Right renal cortex interstitium (tissue), 3 donors: ENCODE measurements around the gene ARHGAP28. TPM values are rescaled to one million over a fixed set of nuclear protein-coding genes. Genes with fewer than 3 reads are reported as not detected.

ENCODE experiments used
- DNase-seq, 3 donors: peaks; one replicate each; pipeline ENCODE4 v3.0.0-alpha.2; 2013; ENCODE audit warnings: low read depth in 3 of 3, low spot score in 2 of 3
- polyA plus RNA-seq, 3 donors: library from polyadenylated mRNA; unstranded; fragments of 120-200 nt; gene quantifications; one replicate each; pipeline ENCODE4 v1.2.1, GENCODE V29; 2013; ENCODE audit not compliant: insufficient read length in 3 of 3

ARHGAP28 gene
- polyA plus RNA-seq, 3 donors = 69.3 to 72.0 (median 71.0) TPM

- DNase-seq = no peak
These were observed 135.7 kb downstream of the ARHGAP28 start for GRCh38 chr18:6865251-6865650.

- no peak for DNase-seq
These were observed 137.1 kb downstream of the ARHGAP28 start for GRCh38 chr18:6866552-6867085.

GRCh38 chr18:6868033-6868432 lies 138.5 kb downstream of the ARHGAP28 start:
- DNase-seq = no peak

- no peak for DNase-seq
These were observed 142.1 kb downstream of the ARHGAP28 start for GRCh38 chr18:6871566-6871965.

- no peak for DNase-seq
These were observed 143.7 kb downstream of the ARHGAP28 start for GRCh38 chr18:6873040-6873751.

- no peak for DNase-seq
These were observed 144.8 kb downstream of the ARHGAP28 start for GRCh38 chr18:6874315-6874714.

- DNase-seq = no peak
These were observed 146.2 kb downstream of the ARHGAP28 start for GRCh38 chr18:6875749-6876148.

- no peak for DNase-seq
These were observed 147.1 kb downstream of the ARHGAP28 start for GRCh38 chr18:6876641-6877041.

- DNase-seq = no peak
These were observed 147.8 kb downstream of the ARHGAP28 start for GRCh38 chr18:6877288-6877687.

- no peak for DNase-seq
These were observed 149.2 kb downstream of the ARHGAP28 start for GRCh38 chr18:6878556-6879297.

- no peak for DNase-seq
These were observed 150.1 kb downstream of the ARHGAP28 start for GRCh38 chr18:6879508-6880195.

- DNase-seq = no peak
These were observed 151.7 kb downstream of the ARHGAP28 start for GRCh38 chr18:6881034-6881820.

GRCh38 chr18:6882401-6882800 lies 152.9 kb downstream of the ARHGAP28 start:
- no peak for DNase-seq

GRCh38 chr18:6885006-6885481 lies 155.5 kb downstream of the ARHGAP28 start:
- peak in 2 of 3 donors; percentile 7 to 27 for DNase-seq

- peak; percentile 43 to 56 (median 53) for DNase-seq
These were observed 156.7 kb downstream of the ARHGAP28 start for GRCh38 chr18:6885992-6886796.

- DNase-seq = no peak
These were observed 157.3 kb downstream of the ARHGAP28 start for GRCh38 chr18:6886797-6887330.

- DNase-seq = no peak
These were observed 162.3 kb downstream of the ARHGAP28 start for GRCh38 chr18:6891788-6892187.

GRCh38 chr18:6901286-6901926 lies 171.9 kb downstream of the ARHGAP28 start:
- no peak for DNase-seq

- DNase-seq = no peak
These were observed 187.6 kb downstream of the ARHGAP28 start for GRCh38 chr18:6917072-6917471.
